Testis (tissue), 2 donors: ENCODE results near the gene CRADD.

Experiments used
- POLR2A ChIP-seq: fragments of 450-650 bp; IDR thresholded peaks from one replicate; pipeline ENCODE4 v1.6.1; 2017; ENCODE audit warnings: antibody characterized with exemption, mild to moderate bottlenecking, moderate library complexity
- TF ChIP-seq, protein P1 (sequence below), 3 experiments: fragments of 450-650 bp in 2 of 3; fragments of 200-600 bp in 1 of 3; sonication (generic) in 1 of 3; IDR thresholded peaks; one replicate each; pipeline ENCODE4 v1.5.1; 2016 to 2019; ENCODE audit warnings: antibody characterized with exemption in 3 of 3, mild to moderate bottlenecking in 2 of 3, moderate library complexity in 1 of 3

DNA sequence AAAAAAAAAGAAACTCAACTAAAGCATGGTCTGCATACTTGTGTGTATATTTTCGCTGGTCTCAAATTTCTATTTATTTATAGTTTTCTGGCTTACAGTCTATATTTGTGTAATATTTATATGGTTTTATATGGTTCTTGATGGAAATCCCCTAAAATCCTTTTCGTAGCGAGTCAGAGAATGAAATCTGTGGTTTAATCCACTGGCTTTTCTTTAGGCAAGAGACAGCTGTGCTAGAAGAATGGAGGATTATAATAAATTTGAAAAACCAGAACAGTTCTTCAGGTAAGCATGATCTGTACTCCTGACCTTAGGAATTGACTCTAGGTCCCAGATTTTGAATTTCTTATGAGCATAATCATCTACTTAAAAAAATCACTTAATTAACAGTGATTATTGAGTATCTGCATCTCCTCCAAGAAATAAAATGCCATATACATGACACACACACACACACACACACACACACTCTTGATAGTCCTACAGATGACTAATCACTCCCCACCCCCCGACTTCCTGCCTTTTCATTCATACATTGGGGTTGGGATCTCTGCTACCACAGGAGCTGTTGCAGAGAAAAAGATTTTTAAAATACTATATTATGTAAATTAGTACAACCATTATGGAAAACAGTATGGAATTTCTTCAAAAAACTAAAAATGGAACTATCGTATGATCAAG lies 113.4 kb downstream of the CRADD start:
- TF ChIP-seq, protein P1, sequence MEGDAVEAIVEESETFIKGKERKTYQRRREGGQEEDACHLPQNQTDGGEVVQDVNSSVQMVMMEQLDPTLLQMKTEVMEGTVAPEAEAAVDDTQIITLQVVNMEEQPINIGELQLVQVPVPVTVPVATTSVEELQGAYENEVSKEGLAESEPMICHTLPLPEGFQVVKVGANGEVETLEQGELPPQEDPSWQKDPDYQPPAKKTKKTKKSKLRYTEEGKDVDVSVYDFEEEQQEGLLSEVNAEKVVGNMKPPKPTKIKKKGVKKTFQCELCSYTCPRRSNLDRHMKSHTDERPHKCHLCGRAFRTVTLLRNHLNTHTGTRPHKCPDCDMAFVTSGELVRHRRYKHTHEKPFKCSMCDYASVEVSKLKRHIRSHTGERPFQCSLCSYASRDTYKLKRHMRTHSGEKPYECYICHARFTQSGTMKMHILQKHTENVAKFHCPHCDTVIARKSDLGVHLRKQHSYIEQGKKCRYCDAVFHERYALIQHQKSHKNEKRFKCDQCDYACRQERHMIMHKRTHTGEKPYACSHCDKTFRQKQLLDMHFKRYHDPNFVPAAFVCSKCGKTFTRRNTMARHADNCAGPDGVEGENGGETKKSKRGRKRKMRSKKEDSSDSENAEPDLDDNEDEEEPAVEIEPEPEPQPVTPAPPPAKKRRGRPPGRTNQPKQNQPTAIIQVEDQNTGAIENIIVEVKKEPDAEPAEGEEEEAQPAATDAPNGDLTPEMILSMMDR (IDR thresholded peaks at IDR 0.05), result no peak
- no peak for TF ChIP-seq POLR2A
